DND-41 (cell line): Measurements from ENCODE around the gene CPLANE2.

Source experiments
- CTCF ChIP-seq: IDR thresholded peaks from 2 replicates; pipeline ENCODE4 v1.5.1; 2012; ENCODE audit warnings: borderline replicate concordance, low read length, moderate library complexity, mild to moderate bottlenecking; ENCODE audit not compliant: poor library complexity, severe bottlenecking; ENCODE audit errors: extremely low read depth
- EZH2 ChIP-seq: IDR thresholded peaks from 3 replicates; pipeline ENCODE4 v1.6.1; 2012; ENCODE audit warnings: borderline replicate concordance, low read depth, mild to moderate bottlenecking, moderate library complexity, low read length, inconsistent platforms; ENCODE audit not compliant: severe bottlenecking

DNA sequence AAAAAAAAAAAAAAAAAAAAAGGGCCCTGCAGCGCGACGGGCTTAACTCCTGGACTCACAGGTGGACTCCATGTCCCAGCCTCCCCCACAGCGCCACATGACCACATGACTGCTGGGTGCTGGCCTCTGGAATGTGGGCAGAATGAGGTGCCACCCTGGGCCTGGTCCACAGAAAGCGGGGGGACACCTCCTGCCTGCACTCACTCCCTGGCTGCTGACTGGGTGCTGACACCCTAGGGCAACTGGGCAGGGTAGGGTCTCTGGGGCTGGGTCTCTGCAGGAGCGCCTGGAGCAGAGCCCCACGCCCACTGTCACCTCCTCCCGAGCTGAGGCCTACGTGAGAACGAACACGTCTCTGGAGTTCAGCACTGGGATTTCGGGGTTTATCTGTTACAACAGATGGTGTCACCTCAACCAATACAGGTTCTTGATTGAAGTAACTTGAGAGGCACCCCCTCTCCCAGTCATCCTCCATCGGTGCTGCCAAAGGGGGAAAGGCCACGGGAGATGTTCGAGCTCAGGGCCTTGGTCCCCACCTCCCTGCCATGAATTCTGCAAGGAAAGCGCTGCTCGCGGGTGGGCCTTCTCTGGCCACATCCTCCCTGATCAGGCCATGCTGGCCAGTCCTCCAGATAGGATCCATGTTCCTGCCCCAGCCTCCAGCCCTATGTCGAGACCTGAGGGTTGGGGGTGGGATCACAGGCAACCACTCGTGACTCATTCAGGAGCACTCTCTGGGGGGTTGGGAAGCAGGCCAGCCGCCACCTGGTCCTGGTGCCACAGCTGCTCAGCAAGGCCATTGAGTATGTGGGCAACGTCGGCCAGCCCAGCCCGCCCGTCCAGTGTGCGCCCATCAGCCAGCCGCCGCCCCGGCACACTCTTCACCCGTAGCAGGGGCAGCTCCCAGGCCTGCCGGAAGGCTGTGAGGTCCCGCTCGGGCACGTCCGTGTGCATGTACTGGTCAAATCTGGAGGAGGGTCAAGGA is 5.4 kb downstream of the CPLANE2 start:
- TF ChIP-seq CTCF (no peak), EZH2 (no peak)
